Rectal smooth muscle tissue (tissue), 1 donor: ENCODE data around the gene VWCE.

Experiments used
- H3K27ac ChIP-seq: one replicate; pipeline ENCODE4 v1.7.0; 2013; ENCODE audit warnings: low read depth, low read length, inconsistent platforms
- H3K27me3 ChIP-seq: one replicate; pipeline ENCODE4 v1.7.0; 2013; ENCODE audit warnings: low read length; ENCODE audit not compliant: control insufficient read depth, insufficient read depth
- H3K36me3 ChIP-seq: one replicate; pipeline ENCODE4 v1.7.0; 2013; ENCODE audit warnings: low read length; ENCODE audit not compliant: control insufficient read depth, insufficient read depth
- H3K4me1 ChIP-seq: one replicate; pipeline ENCODE4 v1.7.0; 2013; ENCODE audit warnings: low read length; ENCODE audit not compliant: control insufficient read depth, insufficient read depth
- H3K4me3 ChIP-seq: one replicate; pipeline ENCODE4 v1.7.0; 2013; ENCODE audit warnings: low read length
- H3K9ac ChIP-seq: one replicate; pipeline ENCODE4 v1.7.0; 2013; ENCODE audit warnings: low read length

VWCE gene, protein sequence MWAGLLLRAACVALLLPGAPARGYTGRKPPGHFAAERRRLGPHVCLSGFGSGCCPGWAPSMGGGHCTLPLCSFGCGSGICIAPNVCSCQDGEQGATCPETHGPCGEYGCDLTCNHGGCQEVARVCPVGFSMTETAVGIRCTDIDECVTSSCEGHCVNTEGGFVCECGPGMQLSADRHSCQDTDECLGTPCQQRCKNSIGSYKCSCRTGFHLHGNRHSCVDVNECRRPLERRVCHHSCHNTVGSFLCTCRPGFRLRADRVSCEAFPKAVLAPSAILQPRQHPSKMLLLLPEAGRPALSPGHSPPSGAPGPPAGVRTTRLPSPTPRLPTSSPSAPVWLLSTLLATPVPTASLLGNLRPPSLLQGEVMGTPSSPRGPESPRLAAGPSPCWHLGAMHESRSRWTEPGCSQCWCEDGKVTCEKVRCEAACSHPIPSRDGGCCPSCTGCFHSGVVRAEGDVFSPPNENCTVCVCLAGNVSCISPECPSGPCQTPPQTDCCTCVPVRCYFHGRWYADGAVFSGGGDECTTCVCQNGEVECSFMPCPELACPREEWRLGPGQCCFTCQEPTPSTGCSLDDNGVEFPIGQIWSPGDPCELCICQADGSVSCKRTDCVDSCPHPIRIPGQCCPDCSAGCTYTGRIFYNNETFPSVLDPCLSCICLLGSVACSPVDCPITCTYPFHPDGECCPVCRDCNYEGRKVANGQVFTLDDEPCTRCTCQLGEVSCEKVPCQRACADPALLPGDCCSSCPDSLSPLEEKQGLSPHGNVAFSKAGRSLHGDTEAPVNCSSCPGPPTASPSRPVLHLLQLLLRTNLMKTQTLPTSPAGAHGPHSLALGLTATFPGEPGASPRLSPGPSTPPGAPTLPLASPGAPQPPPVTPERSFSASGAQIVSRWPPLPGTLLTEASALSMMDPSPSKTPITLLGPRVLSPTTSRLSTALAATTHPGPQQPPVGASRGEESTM

DNA sequence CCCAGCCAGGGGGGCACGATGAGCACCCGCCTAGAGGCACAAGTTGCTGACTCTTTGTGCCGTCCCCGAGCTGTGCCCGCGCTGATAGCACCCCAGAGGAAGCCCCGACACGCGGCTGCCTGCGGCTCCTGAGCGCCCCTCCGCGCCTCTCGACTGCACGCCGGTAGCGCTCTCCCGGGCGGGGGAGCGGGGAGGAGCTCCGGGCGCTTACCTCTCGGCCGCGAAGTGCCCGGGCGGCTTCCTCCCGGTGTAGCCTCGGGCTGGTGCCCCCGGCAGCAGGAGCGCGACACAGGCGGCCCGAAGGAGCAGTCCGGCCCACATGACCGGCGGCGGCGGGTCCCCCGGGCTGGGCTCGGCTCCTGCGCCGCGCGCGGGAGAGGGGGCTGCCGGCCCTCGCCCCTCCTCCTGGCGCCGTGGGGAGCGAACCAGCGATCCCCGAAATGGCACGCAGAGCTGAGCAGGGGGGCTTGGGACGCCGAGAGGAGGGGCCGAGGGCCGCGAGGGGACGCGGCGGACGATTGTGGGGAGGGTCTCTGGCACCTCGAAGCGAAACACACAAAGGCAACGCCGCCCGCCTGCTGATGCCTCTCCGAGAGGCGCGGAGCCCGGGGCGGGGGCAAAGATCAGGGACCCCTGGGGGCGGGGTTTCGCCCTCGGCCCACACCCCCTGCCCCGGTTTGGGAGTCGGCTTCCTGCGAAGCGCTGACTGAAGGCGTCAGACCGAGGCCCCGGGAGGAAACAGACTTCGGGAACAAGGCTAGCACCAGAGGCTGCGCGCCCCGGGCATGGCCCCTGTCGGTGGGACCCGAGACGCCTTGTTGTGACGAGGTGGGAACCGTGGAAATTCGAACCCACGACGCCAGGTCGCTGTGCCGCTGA lies at the start of gene VWCE:
TSS of gene VWCE (minus strand) at position 600 of the 879 bp plus-strand sequence. CDS start at position 321, 279 bp downstream.
- peaks cover 17% of the 10 kb centered on the region for H3K27me3 ChIP-seq
- no peak within 1 kb of the TSS for H3K27ac ChIP-seq
- no peaks in the 10 kb centered on the region for H3K4me1 ChIP-seq
- peak within 1 kb of the TSS; percentile 72 for H3K4me3 ChIP-seq
- H3K9ac ChIP-seq = peak within 1 kb of the TSS; percentile 11
- H3K36me3 ChIP-seq = peaks cover 9% of the 10 kb centered on the region

DNA sequence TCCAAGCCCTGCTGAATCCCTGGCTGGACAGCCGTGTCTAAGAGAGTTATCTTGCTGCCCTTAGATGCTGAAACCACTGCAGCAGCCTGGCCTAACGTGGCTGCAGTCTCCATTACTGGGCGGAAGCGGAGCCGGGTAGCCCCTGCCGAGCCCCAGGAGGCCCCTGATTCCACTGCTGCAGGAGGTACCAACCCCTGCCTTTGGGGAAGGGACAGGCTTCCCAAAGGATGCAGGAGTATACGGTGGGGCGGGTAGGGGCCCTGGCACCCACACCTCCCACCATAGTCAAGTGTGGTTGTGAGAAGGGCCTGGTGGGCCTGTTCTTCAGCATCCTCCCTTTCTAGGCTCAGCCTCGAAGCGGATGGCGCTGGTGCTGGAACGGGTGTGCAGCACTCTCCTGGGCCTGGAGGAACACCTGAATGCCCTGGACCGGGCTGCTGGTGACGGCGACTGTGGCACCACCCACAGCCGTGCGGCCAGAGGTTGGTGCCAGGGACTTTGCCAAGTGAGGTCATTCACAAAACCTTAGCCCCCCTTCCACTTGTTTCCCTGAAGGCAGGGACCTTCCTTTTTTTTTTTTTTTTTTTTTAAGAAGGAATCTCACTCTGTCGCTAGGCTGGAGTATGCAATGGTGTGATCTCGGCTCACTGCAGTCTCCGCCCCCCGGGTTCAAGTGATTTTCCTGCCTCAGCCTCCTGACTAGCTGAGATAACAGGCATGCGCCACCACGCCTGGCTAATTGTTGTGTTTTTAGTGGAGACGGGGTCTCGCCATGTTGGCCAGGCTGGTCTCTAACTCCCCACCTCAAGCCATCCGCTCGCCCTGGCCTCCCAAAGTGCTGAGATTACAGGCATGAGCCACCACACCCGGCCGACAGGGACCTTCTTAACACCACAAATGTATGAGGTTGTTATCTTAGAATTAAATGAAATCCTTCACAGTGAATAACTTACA lies 49.0 kb upstream of the VWCE start:
- no peak overlapping the region for H3K4me3 ChIP-seq
- H3K4me1 ChIP-seq = no peaks in the 10 kb centered on the region
- no peak overlapping the region for H3K27ac ChIP-seq
- no peaks in the 10 kb centered on the region for H3K27me3 ChIP-seq
- peaks cover 7% of the 10 kb centered on the region for H3K36me3 ChIP-seq
- H3K9ac ChIP-seq = no peak overlapping the region

DNA sequence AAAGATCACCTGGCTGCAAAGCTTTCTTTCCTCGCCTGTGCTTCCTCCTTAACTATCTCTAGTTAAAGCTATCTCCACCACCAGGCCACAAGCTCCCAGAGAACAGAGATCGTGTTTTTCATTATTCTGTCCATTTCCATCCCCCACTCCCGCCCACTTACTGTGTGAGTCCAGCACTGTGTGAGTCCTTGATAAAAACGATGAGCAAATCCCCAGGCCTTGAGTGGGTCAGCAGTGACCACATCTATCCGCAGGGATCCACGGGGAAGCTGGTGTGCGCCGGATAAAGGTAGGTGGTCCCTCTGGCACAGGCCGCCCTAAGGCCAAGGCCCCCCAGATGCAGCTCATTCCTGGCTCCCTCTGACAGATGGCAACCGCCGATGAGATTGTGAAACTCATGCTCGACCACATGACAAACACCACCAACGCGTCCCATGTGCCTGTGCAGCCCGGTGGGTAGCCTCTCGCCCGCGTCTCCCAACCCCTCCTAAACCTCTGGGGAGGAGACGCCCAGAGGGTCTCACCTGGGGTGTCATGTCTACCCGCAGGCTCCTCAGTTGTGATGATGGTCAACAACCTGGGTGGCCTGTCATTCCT lies 47.2 kb upstream of the VWCE start:
- H3K4me1 ChIP-seq = no peaks in the 10 kb centered on the region
- H3K27me3 ChIP-seq = no peaks in the 10 kb centered on the region
- peaks cover 3% of the 10 kb centered on the region for H3K36me3 ChIP-seq
- H3K9ac ChIP-seq = no peak overlapping the region
- H3K4me3 ChIP-seq = no peak overlapping the region
- H3K27ac ChIP-seq = no peak overlapping the region

DNA sequence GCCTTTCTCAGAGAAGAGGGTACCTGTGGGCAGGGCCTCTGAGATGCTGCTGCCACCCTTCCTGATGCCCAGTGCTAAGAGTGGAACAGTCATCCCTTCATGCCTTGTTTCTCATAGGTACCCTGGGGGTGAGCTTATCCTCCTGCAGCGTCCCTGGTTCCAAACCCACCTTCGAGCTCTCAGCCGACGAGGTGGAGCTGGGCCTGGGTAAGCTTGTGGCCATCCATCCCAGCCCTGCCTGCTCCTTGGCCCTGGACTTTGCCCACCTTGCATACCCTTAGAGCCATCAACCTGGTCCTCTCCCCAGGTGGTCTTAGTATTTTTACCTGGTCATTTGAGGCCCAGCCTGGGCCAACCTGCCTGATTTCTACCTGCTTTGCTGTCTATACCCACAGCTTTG lies 46.6 kb upstream of the VWCE start:
- Histone ChIP-seq H3K4me1 (no peaks in the 10 kb centered on the region), H3K9ac (no peak overlapping the region), H3K27me3 (no peaks in the 10 kb centered on the region), H3K36me3 (peaks cover 3% of the 10 kb centered on the region), H3K4me3 (no peak overlapping the region), H3K27ac (no peak overlapping the region)

DNA sequence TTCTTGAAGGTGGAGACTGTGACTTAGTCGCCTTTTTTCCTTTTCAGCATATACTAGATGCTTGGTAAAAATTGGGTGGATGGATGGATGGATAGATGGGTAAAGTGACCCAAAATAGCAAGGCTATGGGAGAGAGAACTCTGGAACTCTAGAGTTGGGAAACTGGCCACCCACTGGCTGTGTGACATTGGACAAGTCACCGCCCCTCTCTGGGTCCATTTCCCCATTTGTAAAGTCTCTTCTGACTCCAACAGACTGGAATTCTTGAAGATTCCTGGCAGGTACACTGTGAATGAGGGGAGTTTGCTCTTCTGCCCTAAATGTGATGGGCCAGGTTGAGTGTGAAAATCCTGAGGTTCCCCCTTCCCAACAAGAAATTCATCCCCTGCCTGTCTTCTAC lies 45.9 kb upstream of the VWCE start:
- Histone ChIP-seq H3K4me3 (no peak overlapping the region), H3K9ac (no peak overlapping the region), H3K27me3 (no peaks in the 10 kb centered on the region), H3K4me1 (no peaks in the 10 kb centered on the region), H3K36me3 (peaks cover 3% of the 10 kb centered on the region), H3K27ac (no peak overlapping the region)

DNA sequence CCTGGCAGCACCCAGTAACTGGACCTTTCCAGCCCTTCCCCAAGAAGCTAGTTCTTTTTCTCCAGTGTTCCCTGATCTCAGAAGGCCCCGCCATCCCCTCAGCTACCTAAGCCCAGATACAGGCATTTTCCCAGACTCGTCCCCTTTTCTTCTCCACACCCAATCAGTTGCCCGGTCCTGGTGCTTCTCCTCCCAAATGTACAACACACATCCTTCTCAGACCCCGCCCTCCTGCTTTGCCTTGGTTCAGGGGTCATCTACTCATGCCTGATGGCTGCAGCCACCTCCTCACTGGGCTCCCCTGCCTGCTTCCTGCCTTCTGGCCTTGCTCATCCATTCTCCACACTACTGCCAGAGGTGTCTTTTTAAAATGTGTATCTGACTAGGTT lies 44.4 kb upstream of the VWCE start:
- Histone ChIP-seq H3K9ac (no peak overlapping the region), H3K27ac (no peak overlapping the region), H3K4me1 (no peaks in the 10 kb centered on the region), H3K27me3 (no peaks in the 10 kb centered on the region), H3K36me3 (peaks cover 3% of the 10 kb centered on the region), H3K4me3 (no peak overlapping the region)

DNA sequence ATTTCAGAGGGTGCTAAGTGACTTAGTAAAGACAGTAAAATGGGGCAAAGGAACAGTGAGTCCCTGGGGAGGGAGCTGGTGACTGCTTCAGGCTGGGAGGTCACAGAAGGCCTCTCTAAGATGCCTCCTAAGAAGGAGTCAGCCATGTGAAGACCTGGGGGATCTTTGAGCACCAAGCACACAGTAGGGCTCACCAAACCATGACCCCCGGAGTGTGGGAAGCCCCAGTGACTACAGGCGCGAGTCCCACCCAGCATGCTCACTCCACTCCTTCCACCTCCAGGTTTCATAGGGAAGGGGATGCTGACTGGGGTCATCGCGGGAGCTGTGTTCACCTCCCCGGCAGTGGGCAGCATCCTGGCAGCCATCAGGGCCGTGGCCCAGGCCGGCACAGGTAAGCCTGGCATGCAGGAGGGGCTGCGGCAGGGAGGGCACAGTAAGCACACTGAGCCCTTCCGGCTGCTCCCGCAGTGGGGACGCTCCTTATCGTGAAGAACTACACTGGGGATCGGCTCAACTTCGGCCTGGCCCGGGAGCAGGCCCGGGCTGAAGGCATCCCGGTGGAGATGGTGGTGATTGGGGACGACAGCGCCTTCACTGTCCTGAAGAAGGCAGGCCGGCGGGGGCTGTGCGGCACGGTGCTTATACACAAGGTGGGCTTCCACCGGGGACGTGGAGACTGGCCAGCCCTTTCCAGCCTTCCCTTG lies 43.8 kb upstream of the VWCE start:
- Histone ChIP-seq H3K27me3 (no peaks in the 10 kb centered on the region), H3K36me3 (peaks cover 3% of the 10 kb centered on the region), H3K9ac (no peak overlapping the region), H3K27ac (no peak overlapping the region), H3K4me3 (no peak overlapping the region), H3K4me1 (no peaks in the 10 kb centered on the region)

DNA sequence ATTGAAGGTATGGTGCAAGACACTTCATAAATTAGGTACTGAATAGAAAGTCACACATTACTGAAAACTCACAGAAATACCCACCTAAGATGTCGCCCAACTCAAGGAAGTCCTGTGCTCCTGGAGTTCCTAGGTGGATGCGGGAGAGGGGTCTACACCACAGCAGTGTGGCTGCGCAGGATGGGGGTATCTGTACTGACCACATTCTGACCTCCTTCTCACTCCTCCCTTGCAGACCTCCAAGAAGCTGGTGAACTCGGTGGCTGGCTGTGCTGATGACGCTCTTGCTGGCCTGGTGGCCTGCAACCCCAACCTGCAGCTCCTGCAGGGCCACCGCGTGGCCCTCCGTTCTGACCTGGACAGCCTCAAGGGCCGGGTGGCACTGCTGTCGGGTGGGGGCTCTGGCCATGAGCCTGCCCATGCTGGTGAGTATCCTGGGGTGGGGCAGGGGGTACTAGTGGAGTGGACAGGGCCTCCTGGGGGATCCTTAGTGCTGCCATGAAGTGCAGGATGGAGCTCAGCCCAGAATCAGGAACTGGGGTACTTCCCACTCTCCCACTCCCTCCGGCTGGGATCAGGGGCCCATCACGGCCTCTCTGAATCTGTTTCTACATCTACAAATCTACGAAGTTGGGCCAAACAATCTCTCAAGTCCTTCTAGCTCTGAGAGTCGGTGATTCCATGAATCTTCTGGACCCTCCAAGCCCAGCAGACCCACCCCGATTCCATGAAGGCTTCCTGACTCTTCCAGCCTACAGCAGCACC lies 42.8 kb upstream of the VWCE start:
- peaks cover 5% of the 10 kb centered on the region for H3K4me1 ChIP-seq
- no peak overlapping the region for H3K27ac ChIP-seq
- H3K36me3 ChIP-seq = peaks cover 3% of the 10 kb centered on the region
- no peak overlapping the region for H3K9ac ChIP-seq
- no peak overlapping the region for H3K4me3 ChIP-seq
- H3K27me3 ChIP-seq = no peaks in the 10 kb centered on the region

DNA sequence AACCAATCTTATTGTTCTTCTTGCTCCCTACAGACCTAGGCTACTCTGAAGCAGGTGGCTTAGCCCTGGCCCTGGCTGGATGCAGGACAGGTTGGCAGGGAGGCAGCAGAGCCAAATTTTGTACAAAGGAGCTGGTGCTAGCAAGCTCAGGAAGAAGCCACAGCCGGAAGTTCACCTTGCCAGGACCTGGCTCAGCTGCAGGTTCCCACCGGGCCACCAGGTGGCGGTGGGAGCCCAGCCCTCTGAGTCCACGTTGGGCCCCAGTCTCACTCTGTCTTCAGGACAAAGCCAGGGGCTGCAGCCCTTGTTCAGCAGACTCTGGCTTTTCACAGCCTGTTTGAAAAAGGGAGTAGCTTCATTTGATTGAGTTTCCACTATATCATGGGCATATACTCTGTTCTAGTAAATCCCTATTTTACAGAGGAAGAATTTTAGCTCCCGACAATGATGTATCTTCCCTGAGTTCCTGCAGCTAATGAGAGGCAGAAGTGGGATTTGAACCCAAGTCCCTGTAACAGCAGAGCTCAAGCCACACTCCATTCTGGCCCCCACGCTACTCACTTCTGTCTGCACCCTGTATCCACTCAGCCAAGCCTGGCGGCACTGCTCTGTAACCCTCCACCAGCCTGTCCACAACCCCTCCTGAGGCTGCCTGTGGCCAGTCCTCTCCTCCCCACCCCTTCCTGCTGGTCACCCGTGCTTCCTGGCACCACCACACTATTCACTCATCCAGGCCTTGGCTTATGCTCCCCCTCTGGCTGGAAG lies 41.2 kb upstream of the VWCE start:
- H3K27ac ChIP-seq = no peak overlapping the region
- no peaks in the 10 kb centered on the region for H3K36me3 ChIP-seq
- no peak overlapping the region for H3K4me3 ChIP-seq
- no peaks in the 10 kb centered on the region for H3K27me3 ChIP-seq
- no peak overlapping the region for H3K9ac ChIP-seq
- peaks cover 8% of the 10 kb centered on the region for H3K4me1 ChIP-seq

DNA sequence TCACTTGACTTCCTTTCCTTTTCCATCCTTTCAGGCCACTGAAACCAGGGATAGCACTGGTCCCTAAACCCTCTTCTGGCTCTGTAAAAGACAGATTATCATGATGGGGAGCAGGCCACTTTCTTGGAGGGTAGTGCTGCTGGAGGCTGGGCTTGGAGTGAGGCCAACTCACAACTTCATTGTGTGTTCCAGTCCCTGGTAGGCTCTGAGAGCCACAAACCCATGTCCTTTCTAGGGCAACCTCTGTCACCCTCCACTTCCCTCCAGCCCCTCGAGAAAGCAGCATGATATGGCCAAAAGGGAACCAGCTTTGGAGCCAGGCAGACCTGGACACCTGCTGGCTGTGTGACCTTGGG lies 40.2 kb upstream of the VWCE start:
- peaks cover 8% of the 10 kb centered on the region for H3K4me1 ChIP-seq
- H3K4me3 ChIP-seq = no peak overlapping the region
- H3K36me3 ChIP-seq = no peaks in the 10 kb centered on the region
- no peak overlapping the region for H3K9ac ChIP-seq
- no peaks in the 10 kb centered on the region for H3K27me3 ChIP-seq
- no peak overlapping the region for H3K27ac ChIP-seq
